Stimulated activated CD8-positive, alpha-beta memory T cell treated with anti-CD3 and anti-CD28 coated beads, Interleukin-4, amount 100 ng/mL, for 24 hours (primary cell): ENCODE results near the gene SMIM36.
A peak's percentile ranks its signal among the peaks of the same experiment; 100 is the strongest.
"Not testable (repeated sequence)": the region's sequence is repeated elsewhere in the genome, so short reads cannot be mapped to it uniquely, and the experiment has no call there.

ENCODE experiments used
- DNase-seq: peaks from one replicate; pipeline ENCODE4 v3.0.0-alpha.2; 2020; ENCODE audit warnings: low read depth

The SMIM36 gene

DNA sequence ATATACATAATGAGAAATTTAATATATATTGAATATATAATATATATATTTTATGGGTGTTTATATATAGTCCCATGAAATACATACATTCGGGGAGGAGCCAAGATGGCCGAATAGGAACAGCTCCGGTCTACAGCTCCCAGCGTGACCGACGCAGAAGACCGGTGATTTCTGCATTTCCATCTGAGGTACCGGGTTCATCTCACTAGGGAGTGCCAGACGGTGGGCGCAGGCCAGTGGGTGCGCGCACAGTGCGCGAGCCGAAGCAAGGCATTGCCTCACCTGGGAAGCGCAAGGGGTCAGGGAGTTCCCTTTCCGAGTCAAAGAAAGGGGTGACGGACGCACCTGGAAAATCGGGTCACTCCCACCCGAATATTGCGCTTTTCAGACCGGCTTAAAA lies 9.6 kb downstream of the SMIM36 start:
- not testable (repeated sequence) for DNase-seq

DNA sequence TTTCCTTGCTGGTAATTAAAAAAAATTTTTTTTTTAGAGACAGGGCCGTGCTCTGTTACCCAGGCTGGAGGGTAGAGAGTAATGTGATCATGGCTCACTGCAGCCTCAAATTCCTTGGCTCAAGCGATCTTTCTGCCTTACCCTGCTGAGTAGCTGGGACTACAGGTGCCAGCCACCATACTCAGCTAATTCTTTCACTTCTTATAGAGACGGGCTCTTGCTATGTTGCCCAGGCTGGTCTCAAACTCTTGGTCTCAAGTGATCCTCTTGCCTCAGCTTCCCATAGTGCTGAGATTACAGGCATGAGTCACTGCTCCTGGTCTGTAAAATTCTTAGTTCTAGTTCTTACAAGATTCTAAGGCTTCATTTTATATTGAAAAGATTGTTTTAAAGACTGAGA lies 11.1 kb downstream of the SMIM36 start:
- no peak for DNase-seq

DNA sequence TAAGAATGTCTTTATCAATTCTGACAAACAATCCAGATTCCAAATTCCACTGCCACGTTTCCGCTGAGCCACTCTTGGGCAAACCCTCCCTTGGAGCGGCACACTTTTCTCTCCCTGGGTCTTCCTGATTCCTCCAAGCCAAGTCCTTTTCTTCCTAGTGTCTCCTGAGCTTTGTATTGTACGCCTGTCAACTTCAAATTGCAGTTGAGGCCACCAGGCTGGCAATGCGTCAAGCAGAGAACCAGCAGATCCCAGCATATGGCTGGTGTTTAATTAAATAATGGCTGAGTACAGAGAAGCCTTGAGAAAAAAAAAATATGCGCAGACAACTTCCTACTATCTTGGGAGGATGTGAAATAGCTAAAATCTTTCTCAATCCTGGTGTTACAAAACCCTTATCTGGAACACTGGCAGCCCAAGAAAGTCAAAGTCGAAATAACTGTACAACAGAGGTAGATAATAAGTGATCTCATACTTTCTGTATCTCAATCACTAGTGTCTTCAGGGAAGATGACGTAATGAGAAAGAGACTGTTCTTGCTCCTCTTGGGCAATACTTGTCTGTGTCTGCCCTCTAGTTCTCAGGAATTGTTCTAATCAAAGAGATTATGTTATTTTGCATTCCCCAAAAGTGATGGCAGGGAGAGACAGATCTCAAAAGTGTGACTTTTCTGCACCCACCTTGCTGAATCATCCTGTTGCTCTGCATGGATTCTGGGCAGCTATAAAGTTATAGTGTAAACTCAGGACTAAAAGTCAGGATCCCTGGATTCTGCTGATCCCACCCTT lies 15.0 kb downstream of the SMIM36 start:
- no peak for DNase-seq

DNA sequence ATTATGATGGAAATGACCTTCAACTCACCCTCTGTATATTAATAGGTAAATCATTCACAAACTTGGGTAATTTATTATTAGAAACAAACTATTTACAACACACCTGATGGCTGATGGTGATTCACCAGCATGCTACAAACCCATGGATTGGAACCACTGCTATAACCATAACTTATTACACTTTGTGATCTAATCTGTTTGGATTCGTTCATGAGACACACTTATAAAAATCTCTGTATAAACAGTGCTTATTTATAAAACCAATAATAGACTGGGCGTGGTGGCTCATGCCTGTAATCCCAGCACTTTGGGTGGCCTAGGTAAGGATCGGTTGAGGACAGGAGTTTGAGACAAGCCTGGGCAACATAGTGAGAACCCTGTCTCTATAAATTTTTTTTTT lies 16.0 kb downstream of the SMIM36 start:
- DNase-seq = no peak

DNA sequence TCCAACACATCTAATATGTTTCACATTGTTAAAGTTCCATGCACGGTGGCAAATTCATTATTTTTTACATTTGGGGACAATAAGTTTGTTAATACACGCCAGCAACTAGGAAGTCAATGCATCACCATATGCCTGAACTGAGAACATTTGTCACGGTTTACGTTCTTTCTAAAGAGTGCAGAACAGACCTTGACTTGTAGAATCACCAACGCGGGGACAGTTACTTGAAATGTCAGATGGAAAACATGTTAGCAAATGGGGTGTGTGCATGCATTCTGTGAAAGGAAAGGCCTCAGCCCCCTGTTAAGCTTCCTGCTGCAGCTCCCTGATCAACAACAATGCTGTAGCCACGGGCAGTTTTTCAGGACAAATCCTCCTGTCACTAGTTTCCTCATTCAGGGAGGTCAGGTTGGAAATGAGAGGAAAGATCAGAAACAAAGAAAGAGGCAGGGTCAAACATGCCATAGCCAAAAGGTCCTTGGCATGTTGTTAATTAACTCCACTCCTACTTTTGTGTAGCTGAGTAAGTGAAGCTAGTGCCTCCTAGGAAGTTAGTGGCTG lies 18.4 kb downstream of the SMIM36 start:
- no peak for DNase-seq

DNA sequence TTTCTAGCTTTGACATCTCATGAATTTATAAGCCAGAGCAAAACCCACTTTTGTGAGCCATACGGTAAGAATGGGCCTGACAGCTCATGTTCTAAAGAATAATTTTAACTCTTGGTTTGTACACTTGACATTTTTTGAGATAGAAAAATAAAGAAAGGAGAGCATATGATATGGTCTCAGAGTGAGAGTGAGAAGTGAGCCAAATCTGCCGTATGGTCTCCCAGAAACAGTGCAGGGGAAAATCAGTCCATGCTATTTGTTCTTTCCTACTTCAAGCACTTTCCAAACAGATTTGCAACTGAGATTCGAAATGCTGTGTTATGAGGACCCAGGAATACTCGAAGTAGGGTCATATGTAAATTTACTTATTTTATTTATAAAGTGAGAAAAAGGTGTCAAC lies 20.9 kb downstream of the SMIM36 start:
- DNase-seq = no peak

DNA sequence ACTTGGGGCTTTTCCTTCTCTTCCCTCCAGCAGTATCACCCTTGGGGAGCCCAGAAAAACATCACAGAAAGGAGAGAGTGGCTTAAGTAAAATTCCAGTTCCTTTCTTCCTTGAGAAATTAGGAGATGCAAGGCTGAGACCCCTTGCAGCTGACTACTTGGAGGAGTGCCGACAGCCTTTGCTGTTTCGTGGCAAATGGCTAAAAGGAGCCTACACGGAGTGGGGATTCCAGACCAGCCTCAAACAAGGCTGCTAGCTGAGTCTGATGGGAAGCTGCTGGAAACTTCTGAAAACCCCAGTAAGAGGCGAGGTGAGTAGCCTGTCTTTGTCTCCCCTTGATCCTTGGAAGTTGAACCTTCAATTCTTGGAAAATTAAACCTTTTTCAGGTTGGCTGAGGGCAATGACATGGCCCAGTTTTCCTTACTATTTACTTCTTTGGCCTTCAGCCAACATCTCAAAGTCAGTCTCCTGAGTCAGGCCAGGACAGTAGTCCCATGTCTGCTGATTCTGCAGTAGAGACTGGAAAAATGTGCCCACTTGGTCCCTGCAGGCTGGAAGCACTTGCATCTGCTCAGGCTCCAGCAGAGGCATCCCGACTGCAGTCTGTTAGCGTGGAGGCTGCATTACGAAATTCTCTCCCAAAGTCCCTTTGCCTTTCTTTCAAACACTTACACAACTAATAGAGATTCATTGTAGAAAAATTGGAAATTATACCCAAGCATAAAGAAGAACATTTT lies 23.4 kb downstream of the SMIM36 start:
- DNase-seq = no peak

DNA sequence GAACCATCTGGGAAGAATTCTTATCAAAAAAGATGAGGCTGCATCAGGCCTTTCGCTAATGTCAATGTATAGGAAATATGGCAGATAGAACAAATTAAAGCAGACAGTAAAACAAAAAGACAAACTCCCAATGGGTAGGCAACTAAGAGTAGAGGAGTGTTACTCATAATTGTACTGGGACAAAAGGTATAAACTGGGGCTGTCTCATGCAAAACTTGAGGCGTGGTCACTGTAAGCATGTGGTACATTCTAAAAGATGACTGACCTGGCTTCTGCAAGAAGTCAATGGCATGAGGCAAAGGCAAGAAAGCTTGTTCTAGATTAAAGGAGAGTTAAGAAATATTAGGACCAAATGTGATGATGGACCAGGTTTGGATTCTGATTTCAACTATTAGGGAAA lies 26.7 kb downstream of the SMIM36 start:
- DNase-seq = no peak

DNA sequence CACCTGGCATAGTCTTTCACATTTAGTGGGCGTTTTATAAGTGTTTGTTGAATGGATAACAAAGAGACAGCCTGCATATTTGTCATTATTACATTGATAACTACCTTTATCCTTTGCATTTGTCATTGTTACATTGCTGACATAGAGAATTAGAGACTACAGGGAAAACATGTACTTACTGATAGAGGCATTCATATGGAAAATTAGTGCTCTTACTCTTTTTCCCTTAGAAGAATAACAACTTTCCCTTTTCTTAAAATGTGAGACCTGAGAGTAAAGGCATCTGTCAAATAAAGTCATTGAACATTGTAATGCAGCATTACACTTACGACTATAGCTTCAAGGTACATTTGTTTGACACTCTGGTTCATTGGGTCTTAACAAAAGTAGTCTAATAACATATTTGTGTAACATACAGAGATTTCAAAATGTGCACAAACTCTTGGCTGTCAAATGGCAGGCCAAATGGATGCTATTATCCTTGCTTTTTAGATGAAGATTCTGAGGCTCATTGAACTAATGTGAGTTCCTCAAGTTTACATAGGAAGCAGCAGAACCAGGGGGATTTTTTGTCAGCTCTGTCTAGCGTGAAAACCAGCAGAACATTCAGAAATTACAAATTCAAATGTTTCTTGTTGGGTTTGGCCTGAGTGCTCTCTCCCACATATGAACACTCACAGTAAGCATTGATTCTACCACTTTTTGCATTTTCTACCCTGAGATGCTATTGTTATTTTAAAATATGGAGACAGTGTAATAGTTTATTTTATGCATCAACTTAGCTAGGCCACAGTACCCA lies 28.5 kb downstream of the SMIM36 start:
- no peak for DNase-seq

DNA sequence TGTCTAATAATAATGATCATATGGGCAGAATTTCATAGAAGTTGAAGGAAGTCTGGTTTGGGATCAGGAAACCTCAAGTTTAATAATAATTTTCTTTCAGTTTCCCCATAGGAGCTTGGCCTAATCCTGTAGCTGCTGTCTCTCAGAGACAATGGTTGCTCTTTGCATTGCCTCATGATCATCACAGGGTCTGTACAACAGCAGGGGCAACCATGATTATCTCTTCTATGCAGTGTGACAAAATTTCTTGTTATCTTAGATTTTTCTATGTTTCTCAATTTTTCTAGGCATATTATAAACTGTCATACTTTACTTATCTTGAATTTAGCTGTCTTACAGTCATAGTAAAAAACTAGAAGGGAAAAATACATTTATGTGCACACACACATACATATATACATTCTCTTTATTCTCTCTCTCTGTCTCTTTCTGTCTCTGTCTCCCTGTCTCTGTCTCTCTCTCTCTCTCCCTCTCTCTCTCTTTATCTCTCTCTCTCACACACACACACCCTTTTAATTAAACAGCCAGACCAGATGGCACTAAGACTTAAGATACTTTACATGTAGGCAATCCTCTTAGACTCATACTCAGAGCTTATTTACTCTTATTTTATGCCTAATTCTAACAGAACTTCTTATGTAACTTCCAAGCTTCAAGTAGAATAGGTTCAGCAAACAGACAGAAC lies 30.5 kb downstream of the SMIM36 start:
- no peak for DNase-seq

DNA sequence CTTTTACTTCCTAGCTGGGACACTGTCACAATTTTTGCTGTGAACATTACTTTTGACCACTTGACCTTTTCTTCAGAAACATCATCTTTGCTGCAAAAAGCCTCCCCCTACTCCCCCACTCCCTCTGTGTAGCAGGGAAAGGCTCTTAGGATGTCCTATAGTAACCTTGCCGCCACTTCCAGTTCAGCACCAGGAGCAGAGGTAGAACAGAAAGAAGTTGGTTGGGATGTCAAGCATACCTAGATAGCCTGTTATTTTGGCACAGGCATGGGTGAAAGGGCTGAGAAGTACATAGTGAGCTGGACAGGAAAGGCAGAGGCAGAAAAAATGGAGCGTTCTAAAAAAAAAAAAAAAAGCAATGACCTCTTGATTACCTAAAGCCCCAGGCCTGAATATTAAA lies 31.3 kb downstream of the SMIM36 start:
- no peak for DNase-seq

DNA sequence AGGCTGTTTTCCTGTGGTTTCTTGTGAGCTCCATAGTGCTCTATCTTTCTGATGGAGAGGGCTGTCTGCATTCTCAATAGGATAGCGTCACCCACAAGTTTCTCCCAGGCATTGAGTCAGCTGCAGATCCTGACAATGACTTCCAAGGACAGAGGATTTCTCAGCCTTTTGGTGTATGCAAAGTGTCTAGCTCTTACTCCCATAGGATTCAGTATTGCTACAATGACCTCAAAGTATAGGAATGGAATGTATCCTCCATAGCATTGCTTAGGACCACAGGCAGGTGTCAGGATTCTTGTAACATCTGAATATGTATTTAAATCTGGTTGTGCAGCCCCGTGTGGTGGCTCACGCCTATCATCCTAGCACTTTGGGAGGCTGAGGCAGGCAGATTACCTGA lies 32.3 kb downstream of the SMIM36 start:
- DNase-seq = no peak

DNA sequence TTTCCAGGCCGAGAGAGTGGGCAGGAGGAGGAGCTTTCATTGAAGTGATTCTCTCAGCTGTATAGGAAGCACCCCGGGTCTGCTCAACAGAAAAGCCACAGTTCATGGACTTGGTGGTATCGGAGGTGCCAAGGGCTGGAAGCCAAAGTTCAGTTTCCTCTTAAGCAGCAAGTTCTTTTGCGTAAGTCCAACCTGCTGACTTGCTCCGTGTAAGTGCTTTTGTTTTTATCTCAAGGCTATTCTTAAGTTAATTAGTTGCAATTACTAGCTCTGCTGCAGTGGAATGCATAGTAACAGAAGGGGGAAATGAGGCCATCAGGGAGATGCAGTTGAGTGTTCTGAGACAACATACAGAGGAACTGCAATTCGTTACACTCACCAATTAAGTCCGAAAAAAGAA lies 44.6 kb downstream of the SMIM36 start:
- no peak for DNase-seq

DNA sequence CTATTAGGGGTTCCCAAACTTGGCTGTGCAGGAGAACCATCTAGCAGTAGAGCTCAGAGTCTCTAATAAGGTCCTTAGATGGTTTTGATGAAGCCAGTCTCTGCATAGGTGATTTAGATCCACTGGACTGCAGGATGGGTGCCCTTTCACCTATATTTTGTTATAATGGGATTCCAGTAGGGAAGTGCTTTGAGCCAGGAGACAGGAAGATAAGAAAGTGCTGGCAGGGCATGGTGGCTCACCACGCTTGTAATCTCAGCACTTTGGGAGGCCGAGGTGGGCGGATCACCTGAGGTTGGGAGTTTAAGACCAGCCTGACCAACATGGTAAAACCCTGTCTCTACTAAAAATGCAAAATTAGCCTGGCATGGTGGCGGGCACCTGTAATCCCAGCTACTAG lies 45.5 kb downstream of the SMIM36 start:
- DNase-seq = not testable (repeated sequence)

DNA sequence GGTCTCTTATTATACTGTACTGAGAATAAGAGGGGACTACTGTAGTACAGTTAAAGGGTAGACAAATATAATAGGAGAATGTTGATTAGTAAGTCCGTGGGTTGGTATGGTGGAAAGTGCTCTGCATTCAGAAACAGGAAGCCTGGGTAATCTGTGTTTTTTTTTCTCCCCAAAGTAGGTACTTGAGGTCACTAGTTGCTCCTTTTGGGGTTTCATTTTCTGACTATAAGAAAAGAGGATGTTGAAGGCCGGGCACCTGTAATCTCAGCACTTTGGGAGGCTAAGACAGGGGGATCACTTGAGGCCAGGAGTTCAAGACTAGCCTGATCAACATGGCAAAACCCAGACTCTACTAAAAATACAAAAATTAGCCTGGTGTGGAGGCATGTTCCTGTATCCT lies 47.7 kb downstream of the SMIM36 start:
- no peak for DNase-seq

DNA sequence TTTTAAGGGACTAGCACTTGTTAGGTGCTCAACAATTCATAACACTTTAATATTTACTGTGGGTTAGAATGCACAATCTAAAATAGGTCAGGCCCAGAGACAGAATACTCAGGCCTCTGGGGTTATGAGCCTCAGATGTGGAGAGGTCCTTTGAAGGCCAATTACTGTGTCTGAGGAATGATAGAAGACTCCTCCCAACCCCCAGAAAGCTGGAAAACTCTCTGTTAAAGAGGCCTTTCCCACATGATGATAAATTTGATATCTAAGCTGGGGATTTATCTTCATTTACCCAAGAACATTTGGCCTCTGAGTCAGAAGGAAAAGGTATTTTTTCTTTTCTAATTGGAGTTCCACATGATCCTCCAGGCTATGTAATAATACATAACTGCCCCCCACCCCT lies 48.5 kb downstream of the SMIM36 start:
- DNase-seq = no peak

DNA sequence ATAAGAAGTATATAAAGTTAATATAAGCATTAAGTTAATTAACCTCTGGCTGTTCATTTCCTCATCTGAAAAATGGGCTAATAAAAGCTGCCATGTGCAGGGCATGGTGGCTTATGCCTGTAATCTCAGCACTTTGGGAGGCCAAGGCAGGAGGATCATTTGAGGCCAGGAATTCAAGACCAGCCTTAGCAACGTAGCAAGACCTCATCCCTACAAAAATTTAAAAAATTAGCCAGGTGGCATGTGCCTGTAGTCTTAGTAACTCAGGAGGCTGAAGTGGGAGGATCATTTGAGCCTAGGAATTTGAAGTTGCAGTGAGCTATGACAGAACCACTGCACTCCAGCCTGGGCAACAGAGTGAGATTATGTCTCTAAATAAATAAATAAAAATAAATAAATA lies 49.0 kb downstream of the SMIM36 start:
- no peak for DNase-seq

DNA sequence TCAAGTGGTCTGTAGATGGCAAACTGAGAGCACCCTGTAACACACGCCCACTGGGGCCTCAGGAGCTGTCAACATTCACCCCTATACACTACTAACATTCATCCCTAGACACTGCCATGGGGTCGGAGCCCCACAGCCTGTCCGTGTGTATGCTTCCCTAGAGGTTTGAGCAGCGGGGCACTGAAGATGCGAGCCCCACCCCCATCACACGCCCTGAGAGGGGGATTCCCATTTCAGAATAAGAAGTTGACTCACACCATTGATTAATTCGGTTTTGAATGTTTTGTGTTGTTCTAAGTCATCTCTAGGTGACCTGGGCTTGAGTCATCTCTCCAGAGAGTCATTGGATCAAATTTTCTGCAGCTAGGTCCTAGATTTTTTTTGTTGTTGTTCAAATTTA lies 52.3 kb downstream of the SMIM36 start:
- DNase-seq = peak; percentile 33

DNA sequence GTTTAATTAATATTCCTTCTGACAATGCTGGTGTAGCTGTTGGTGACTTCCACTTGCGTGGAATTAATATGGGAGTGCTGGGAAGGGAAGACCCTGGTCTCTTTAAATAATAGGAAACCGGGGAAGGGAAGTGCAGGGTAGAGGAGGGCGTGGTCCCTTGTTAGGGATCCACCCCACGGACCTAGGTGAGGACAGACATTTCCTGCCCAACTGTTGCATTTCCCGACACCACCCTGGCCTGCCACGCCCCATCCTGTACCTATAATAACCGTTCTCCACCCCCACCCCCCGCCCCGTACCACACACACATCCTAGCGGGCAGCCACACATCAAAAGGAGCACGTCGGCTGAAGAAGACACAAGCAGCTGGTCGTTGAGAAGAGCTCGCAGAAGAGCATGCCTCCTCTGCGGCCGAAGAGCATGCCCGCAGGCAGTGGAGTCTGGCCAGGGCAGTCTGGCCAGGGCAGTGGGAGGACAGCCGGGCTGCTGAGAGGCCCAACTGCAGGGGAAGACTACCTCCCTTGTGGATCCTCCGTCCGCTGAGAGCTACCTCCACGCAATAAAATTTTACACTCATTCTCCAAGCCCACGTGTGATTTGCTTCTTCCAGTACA lies 52.9 kb downstream of the SMIM36 start:
- no peak for DNase-seq

DNA sequence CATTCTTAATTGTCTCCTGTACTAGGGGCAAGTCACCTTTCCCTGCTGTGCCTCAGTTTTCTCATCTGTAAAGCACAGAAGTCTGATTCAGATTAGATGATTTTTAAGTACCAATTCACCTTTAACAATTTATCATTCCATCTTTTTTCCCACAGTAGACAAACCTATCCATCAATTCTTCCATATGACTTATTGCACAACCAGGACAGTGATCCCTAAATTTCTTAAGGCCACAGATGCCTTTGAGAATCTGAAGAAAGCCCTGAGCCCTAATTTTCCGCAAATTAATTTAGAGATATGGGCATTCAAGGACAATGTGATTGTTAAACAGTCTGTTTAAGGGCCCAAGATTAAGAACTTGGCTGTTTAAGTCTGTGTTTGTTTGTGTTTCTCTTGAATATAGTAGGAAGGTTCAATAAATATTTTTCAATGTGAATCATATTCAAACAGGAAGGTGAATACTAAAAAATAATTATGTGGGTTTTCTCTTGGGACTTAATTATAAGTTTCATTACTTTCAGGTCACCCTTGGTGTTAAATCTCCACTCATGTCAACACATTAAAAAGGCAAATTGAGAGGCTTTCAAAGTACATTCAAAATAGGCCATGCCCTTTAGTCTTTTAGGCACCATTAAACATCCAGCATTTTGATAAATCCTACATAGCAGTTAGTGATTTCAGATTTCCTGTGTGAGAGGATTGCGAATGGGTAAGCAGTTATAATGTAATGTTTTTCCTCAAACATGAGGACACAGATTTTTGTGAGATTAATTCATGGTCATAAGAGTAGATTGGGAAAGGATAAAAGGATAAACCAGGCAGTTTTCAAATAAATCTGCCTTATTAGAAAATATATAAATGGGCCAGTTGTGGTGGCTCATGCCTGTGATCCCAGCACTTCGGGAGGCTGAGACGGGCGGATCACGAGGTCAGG lies 54.7 kb downstream of the SMIM36 start:
- DNase-seq = no peak
